ENCODE measurements around the gene AUNIP.

AUNIP gene

DNA sequence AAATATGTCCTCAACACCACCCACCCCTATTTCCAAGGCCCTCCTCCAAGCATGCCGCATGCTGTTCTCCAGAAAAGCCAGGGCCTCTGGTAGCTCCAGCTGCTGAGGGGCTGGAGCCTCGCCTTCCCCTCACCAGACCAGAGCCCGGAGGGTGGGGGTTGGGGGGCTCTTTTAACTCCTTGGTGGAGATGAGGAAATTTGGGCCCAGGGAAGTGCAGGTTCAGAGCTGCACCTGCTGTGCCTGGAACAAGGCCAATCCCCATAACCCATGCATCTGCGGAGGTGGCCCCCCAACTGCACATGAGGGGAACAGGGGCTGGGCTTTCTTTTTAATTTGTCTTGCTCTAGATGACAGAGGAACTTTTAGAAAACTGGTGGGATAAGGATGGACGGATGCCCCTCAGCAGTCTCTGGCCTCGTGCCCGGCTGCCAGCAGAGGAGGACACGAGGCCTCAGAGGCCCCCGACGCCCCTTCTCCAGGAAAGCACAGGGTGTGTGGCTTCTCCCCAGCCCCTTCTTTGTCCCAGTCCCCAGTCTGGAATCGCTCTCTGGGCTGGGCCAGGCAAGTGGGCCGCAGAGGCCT, 59.8 kb downstream of the AUNIP start:
- in situ Hi-C loops (cut with MboI; ENCODE audit: low sequenced_read_pairs), result loop anchor here (25.0 kb wide), 1 partner anchor 387 kb away; the partner anchor contains the start of gene RHCE

DNA sequence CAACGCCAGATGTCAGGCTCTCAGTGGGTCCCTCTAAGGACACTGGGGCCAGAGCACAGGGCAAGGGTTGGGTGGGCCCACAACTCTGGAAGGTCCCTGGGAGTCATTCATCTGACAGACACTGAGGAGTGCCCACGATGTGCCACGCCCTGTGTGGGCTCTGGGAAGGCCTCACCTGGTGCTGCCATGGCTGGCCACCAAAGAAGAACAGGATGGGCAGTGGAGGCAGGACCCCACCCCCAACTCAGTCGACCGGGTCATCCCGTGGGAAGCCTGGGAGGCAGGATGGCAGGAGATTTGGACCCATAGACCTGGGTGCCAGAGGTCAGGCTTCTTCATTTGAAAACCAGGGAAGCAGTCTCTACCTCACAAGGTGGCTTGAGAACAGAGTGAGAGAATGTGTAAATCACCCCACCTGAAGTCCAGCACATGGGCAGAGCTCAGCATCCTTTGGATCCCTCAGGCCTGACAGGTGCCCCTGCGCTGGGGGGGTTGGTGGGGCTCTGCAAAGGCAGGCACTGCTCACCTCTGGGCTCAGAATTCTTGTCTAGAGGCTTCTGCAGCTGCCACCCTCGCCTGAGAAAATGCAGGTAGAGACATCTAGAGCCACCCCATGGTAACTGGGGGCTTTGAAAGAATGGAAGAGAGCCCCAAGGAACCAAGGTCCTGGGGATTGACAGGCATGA, 60.4 kb downstream of the AUNIP start:
- in situ Hi-C loops (cut with MboI; ENCODE audit: low sequenced_read_pairs), result loop anchor here (25.0 kb wide), 1 partner anchor 387 kb away; the partner anchor contains the start of gene RHCE

DNA sequence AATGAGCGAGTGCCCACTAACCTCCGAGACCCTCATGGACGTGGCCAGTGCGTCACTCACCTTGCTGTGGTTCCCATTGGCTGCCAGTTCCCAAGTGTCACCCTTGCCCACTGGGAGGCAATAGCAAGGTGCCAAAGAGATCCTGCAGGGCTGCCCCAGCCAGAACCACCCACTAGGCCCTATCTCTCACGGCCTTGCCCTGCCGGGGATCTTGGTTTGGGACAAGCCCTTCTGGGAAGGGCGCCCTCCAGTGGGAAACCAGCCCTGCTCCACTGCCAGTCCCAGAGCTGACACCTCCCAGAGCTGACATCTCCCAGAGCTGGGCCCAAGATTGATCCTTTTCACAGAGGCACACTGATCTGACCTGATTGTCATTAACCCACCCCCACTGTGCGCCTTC, 61.3 kb downstream of the AUNIP start:
- in situ Hi-C loops (cut with MboI; ENCODE audit: low sequenced_read_pairs), result loop anchor here (25.0 kb wide), 1 partner anchor 386 kb away; the partner anchor contains the start of gene RHCE

GRCh38 chr1:25796811-25797458, 62.3 kb downstream of the AUNIP start:
- in situ Hi-C loops (cut with MboI; ENCODE audit: low sequenced_read_pairs), result loop anchor here (25.0 kb wide), 1 partner anchor 385 kb away; the partner anchor contains the start of gene RHCE

DNA sequence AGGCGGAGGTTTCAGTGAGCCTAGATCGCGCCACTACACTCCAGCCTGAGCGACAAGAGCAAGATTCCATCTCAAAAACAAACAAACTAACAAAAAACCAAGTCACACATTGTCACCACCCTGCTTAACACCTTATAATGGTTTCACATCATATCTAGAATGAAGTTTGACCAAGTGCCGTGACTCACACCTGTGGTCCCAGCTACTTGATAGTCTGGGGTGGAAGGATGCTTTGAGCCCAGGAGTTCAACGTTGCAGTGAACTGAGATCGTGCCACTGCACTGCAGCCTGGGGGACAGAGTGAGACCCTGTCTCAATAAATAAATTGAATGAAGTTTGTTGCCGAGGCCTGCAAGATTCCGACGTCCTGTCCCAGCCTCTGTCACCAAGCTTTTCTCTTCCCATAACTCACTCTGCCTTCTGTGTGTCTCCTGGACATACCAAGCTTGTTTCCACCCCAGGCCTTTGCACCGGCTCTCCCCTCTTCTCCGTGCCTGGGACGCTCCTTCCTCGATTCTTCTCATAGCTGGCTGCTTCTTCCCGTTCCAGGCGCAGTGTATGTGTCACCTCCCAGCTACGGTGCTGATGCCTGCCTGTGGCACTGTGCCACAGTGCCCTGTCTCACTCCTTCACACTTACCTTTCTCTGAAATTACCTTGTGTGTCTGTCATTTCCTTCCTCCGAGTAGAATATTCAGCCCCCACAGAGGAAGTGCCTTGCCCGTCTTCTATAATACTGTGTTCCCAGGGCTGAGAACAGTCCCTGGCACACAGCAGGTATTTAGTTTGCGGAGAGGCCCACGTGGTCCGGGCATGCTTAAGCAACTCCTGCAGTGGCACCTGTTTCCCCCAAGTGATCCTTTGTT, 63.1 kb downstream of the AUNIP start:
- in situ Hi-C loops (cut with MboI; ENCODE audit: low sequenced_read_pairs), result loop anchor here (25.0 kb wide), 1 partner anchor 384 kb away; the partner anchor contains the start of gene RHCE

- in situ Hi-C loops (cut with MboI; ENCODE audit: low sequenced_read_pairs), result loop anchor here (25.0 kb wide), 1 partner anchor 383 kb away; the partner anchor contains the start of gene RHCE
Measured at GRCh38 chr1:25795211-25795610, 64.0 kb downstream of the AUNIP start.

DNA sequence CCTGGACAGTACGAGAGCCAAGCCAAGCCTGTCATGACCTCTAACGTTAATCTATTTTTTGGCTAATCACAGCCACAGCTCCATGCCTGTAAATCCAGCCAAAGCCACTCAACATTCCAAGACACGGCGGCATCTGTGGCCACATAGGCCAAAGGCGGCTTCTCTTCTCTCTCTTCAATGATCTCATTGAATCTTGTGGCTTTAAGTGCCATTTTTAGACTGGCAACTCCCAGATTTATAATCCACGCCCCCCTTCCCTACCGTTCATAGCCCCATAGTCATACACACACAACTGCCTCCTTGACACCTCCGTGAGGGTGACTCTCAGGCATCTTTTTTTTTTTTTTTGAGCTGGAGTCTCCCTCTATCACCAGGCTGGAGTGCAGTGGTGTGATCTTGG, 64.9 kb downstream of the AUNIP start:
- in situ Hi-C loops (cut with MboI; ENCODE audit: low sequenced_read_pairs), result loop anchor here (25.0 kb wide), 1 partner anchor 382 kb away; the partner anchor contains the start of gene RHCE

DNA sequence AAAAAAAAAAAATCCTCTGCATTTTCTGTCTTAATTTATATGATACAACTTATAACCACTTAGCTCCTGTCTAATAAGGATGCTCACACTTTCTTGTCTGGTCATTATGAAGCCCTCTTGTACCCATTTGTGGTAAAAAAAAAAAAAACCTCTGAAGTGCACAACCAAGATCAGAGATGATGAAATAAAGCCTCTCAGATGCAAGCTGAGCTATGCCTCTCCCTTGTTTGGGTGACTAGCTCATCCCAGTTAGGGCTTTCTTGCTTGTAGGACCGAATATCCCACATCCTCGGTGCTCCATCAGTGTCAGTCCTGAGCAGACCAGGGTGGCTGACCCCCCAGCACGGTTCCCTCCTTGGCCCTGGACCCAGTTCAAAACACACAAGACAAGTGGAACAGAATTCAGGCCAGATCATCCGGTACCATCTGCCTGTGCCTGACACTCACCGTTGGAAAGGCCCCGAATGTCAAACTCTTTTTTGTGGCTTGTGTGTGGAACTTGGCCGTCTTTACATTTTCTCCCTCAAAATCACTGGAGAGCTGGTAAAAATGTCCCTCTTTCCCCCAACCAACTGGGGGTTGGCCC, 65.6 kb downstream of the AUNIP start:
- in situ Hi-C loops (cut with MboI; ENCODE audit: low sequenced_read_pairs), result loop anchor here (25.0 kb wide), 1 partner anchor 381 kb away; the partner anchor contains the start of gene RHCE

- in situ Hi-C loops (cut with MboI; ENCODE audit: low sequenced_read_pairs), result loop anchor here (25.0 kb wide), 1 partner anchor 380 kb away; the partner anchor contains the start of gene RHCE
Measured at GRCh38 chr1:25792115-25792514, 67.1 kb downstream of the AUNIP start.

- in situ Hi-C loops (cut with MboI; ENCODE audit: low sequenced_read_pairs), result loop anchor here (25.0 kb wide), 1 partner anchor 378 kb away; the partner anchor contains the start of gene RHCE
Measured at GRCh38 chr1:25790472-25790871, 68.8 kb downstream of the AUNIP start.

DNA sequence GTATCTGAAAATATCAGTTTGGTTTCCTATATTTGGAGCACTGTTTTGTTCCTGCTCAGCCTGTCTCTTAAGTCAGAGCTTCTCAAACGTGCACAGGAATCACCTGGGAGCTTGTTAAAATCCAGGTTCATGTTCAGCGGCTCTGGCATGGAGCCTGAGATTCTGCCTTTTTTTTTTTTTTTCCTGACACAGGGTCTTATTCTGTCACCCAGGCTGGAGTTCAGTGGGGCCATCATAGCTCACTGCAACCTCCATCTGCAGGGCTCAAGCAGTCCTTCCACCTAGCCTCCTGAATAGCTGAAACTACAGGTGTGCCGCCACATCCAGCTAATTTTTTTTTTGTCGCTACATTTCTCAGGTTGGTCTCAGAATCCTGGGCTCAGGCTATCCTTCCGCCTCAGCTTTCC, 71.5 kb downstream of the AUNIP start:
- in situ Hi-C loops (cut with MboI; ENCODE audit: low sequenced_read_pairs), result loop anchor here (25.0 kb wide), 1 partner anchor 375 kb away; the partner anchor contains the start of gene RHCE

DNA sequence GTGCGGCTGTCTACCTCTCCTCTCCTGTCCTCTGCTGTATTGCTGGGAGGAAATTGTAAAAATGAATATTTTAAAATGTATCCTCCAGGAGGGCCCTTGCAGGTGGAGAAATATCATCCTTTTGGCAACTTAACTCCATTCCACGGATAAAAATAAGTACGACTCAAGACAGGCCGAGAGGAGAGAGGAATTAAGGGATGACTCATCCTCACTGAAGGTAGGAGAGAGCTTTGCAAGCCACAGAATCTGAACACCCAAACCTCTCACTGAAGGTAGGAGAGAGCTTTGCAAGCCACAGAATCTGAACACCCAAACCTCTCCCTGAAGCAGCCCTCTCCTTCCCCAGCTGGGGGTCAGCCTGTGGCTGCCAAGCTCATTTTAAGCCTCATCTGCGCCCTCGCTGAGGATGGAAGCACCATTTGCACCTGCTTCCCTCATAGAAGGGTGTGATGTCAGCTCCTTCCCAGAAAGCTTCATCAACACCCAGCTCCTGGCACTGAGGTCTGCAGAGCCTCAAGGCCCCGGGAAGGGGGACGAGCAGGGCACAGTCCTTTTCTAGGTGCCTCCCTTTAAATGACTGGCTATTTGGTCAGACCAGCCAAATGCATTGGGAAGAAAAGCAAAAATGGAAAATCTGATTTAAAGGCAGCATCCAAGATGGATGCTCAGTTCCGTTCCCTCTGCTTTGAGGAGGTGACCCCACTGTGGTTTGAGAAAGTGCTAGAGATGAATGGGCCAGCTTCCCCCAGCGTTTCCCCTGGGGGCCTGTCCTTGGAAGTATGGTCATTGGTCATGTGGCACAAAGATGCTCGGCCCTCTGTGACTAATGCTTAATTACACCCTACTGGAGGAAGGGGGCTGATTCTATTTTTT, 72.1 kb downstream of the AUNIP start:
- in situ Hi-C loops (cut with MboI; ENCODE audit: low sequenced_read_pairs), result loop anchor here (25.0 kb wide), 1 partner anchor 375 kb away; the partner anchor contains the start of gene RHCE

- in situ Hi-C loops (cut with MboI; ENCODE audit: low sequenced_read_pairs), result loop anchor here (25.0 kb wide), 1 partner anchor 373 kb away; the partner anchor contains the start of gene RHCE
Measured at GRCh38 chr1:25785333-25786067, 73.8 kb downstream of the AUNIP start.

GRCh38 chr1:25784575-25785051, 74.6 kb downstream of the AUNIP start:
- in situ Hi-C loops (cut with MboI; ENCODE audit: low sequenced_read_pairs), result loop anchor here (25.0 kb wide), 1 partner anchor 372 kb away; the partner anchor contains the start of gene RHCE
